ENCODE measurements around the gene TMEM151A. TPM values are rescaled to one million over a fixed set of nuclear protein-coding genes. Genes with fewer than 3 reads are reported as not detected.

Gene TMEM151A
- total and polyA plus RNA-seq, 2 experiments from 2014 or later = 1.0 to 4.4 TPM

- peak overlapping the region; percentile 94 for H3K4me3 Mint-ChIP-seq
- H3K4me2 ChIP-seq = peak overlapping the region; percentile 88
- H3K79me2 ChIP-seq (replicated peaks; ENCODE audit: insufficient read depth) = peaks cover 9% of the 10 kb centered on the region
- H3K9me2 ChIP-seq (ENCODE audit: insufficient read depth) = no peaks in the 10 kb centered on the region
- H3F3A ChIP-seq (replicated peaks; ENCODE audit: low read depth) = peaks cover 18% of the 10 kb centered on the region; the same call in 1 of the 2 replicates
- H4K20me1 ChIP-seq (replicated peaks; ENCODE audit: insufficient read depth) = no peaks in the 10 kb centered on the region; the same call in 1 of the 2 replicates
- H3K36me3 Mint-ChIP-seq (ENCODE audit: low read depth) = no peaks in the 10 kb centered on the region; the same call in 2 of the 3 replicates
- H3K36me3 ChIP-seq (ENCODE audit: insufficient read depth) = no peaks in the 10 kb centered on the region; the same call in 1 of the 2 replicates
- no peak for ATAC-seq
- TF ChIP-seq REST (IDR thresholded peaks at IDR 0.05; ENCODE audit: unreplicated experiment) (no peak), EZH2phosphoT487 (IDR thresholded peaks at IDR 0.05; ENCODE audit: unreplicated experiment) (no peak), ZNF462 (CRISPR knock-in tag; IDR thresholded peaks at IDR 0.05) (no peak), CTCF (conservative IDR thresholded peaks at IDR 0.05; ENCODE audit: low read depth in 2 of 2) (no peak), EZH2 (IDR thresholded peaks at IDR 0.05; ENCODE audit: low read depth, unreplicated experiment) (peak; percentile 27), ZNF114 (CRISPR knock-in tag; IDR thresholded peaks at IDR 0.05) (no peak)
- peaks cover 35% of the 10 kb centered on the region for H3K27me3 Mint-ChIP-seq (ENCODE audit: insufficient read depth, low read depth, poor library complexity)
- peak overlapping the region; percentile 97 for H2AFZ ChIP-seq
- no peak overlapping the region for H3K27ac ChIP-seq (ENCODE audit: low read depth)
- DNase-seq (ENCODE audit: low spot score) = no peak
- H3K27me3 ChIP-seq (ENCODE audit: insufficient read depth) = peaks cover 30% of the 10 kb centered on the region
- H3K9me3 Mint-ChIP-seq = peaks cover 2% of the 10 kb centered on the region; the same call in 1 of the 3 replicates
- peak overlapping the region; percentile 76 for H3K4me3 ChIP-seq
- H3K27ac Mint-ChIP-seq = no peak overlapping the region
- peaks cover 23% of the 10 kb centered on the region for H3K4me1 Mint-ChIP-seq
- H3K4me1 ChIP-seq (ENCODE audit: insufficient read depth) = peaks cover 21% of the 10 kb centered on the region
Measured at GRCh38 chr11:66291303-66291705, 390 bp upstream of the TMEM151A start.
